K562 (cell line): Measurements from ENCODE around the gene CHTOP. TPM values are rescaled to one million over a fixed set of nuclear protein-coding genes. Genes with fewer than 3 reads are reported as not detected.
A peak's percentile ranks its signal among the peaks of the same experiment; 100 is the strongest.

Experiments used
- ADNP ChIP-seq: fragments of 200-800 bp; sonication (Bioruptor generic); IDR thresholded peaks from 2 replicates; pipeline ENCODE4 v1.6.1; 2016; ENCODE audit warnings: missing genetic modification characterization, missing compliant biosample characterization
- BRD4 ChIP-seq: fragments of 200-600 bp; sonication (generic); IDR thresholded peaks from 2 replicates; pipeline ENCODE4 v1.6.1; 2017; ENCODE audit warnings: inconsistent platforms
- CLOCK ChIP-seq: fragments of 250-450 bp; sonication (Bioruptor Pico); IDR thresholded peaks from 2 replicates; pipeline ENCODE4 v1.4.0; 2020; ENCODE audit warnings: mild to moderate bottlenecking, moderate library complexity, borderline replicate concordance
- CUX1 ChIP-seq: fragments of 200-800 bp; sonication (Bioruptor generic); IDR thresholded peaks from 2 replicates; pipeline ENCODE4 v1.6.1; 2016; ENCODE audit warnings: missing genetic modification characterization, missing compliant biosample characterization
- ETS1 ChIP-seq: conservative IDR thresholded peaks from 2 replicates; pipeline ENCODE4 v1.6.1; 2011; ENCODE audit warnings: low read depth, mild to moderate bottlenecking, low read length; ENCODE audit not compliant: control insufficient read depth
- KLF13 ChIP-seq: fragments of 450-650 bp; IDR thresholded peaks from 2 replicates; pipeline ENCODE4 v1.6.1; 2016; ENCODE audit warnings: missing genetic modification characterization, low read depth, mild to moderate bottlenecking, missing compliant biosample characterization, moderate library complexity, borderline replicate concordance
- MED1 ChIP-seq: sonication (generic); formaldehyde crosslinking; IDR thresholded peaks from 2 replicates; pipeline ENCODE4 v1.8.1; 2023; ENCODE audit warnings: missing genetic modification reagents, borderline replicate concordance
- MEF2D ChIP-seq: conservative IDR thresholded peaks from 2 replicates; pipeline ENCODE4 v1.6.1; 2016; ENCODE audit warnings: low read depth, missing genetic modification characterization, missing compliant biosample characterization
- PTRF ChIP-seq: fragments of 450-650 bp; IDR thresholded peaks from 2 replicates; pipeline ENCODE4 v1.6.1; 2016; ENCODE audit warnings: mild to moderate bottlenecking, missing genetic modification characterization, missing compliant biosample characterization
- RBM39 ChIP-seq: fragments of 200-400 bp; formaldehyde crosslinking; optimal IDR thresholded peaks from 2 replicates; pipeline ENCODE3; 2018; ENCODE audit warnings: low read depth, low read length
- RNF2 ChIP-seq: sonication (generic); IDR thresholded peaks from 2 replicates; pipeline ENCODE4 v1.6.1; 2016
- SPI1 ChIP-seq: IDR thresholded peaks from 2 replicates; pipeline ENCODE4 v1.6.1; 2011; ENCODE audit warnings: low read depth, low read length, control low read depth, borderline replicate concordance
- SRF ChIP-seq, 2 experiments: fragments of 250-450, 450-650 bp in 1 of 2; sonication (Bioruptor Pico) in 1 of 2; sonication (generic) in 1 of 2; formaldehyde crosslinking; IDR thresholded peaks; 2 replicates each; pipeline versions ENCODE4 v1.5.0 to v1.5.1; 2020 to 2022; ENCODE audit warnings: mild to moderate bottlenecking in 1 of 2, missing genetic modification reagents in 1 of 2
- U2AF1 ChIP-seq: fragments of 200-400 bp; formaldehyde crosslinking; optimal IDR thresholded peaks from 2 replicates; pipeline ENCODE3; 2017; ENCODE audit warnings: mild to moderate bottlenecking, low read depth, low read length, moderate library complexity
- ZNF184 ChIP-seq: sonication (generic); formaldehyde crosslinking; IDR thresholded peaks from 2 replicates; pipeline ENCODE4 v1.5.0; 2020; ENCODE audit warnings: missing genetic modification reagents
- ZNF717 ChIP-seq: fragments of 250-450 bp; sonication (Bioruptor Pico); IDR thresholded peaks from 2 replicates; pipeline ENCODE4 v1.5.0; 2021
- ZNF830 ChIP-seq: fragments of 250-450 bp; sonication (Bioruptor Pico); IDR thresholded peaks from 2 replicates; pipeline ENCODE4 v1.5.0; 2021; ENCODE audit warnings: mild to moderate bottlenecking
- polyA plus RNA-seq, 8 experiments: library from polyadenylated mRNA; depleted of rRNA in 4 of 8; stranded (reverse) in 5 of 8; unstranded in 3 of 8; fragments of >200 nt; fragmentation: Nextera tagmentation in 2 of 8; fragmentation: Illumina TruSeq in 1 of 8; extraction: Ambion mirVana in 2 of 8; extraction: Trizol in 1 of 8; gene quantifications; 2 replicates each; pipeline versions ENCODE4 v1.2.1 to v1.2.3, GENCODE V29; 2011 to 2014; ENCODE audit warnings: inconsistent platforms in 1 of 8, missing spikeins in 1 of 8
- total RNA-seq, 7 experiments: library from RNA; depleted of rRNA in 6 of 7; stranded (reverse); fragments of >200 nt in 6 of 7; fragmentation: Illumina TruSeq in 2 of 7; extraction: Trizol in 2 of 7; gene quantifications; 2 replicates each; pipeline versions ENCODE4 v1.2.1 to v1.2.3, GENCODE V29; 2011 to 2021; ENCODE audit warnings: low replicate concordance in 1 of 7
- TF ChIP-seq, protein P1 (sequence below): sonication (generic); formaldehyde crosslinking; IDR thresholded peaks from 2 replicates; pipeline ENCODE4 v1.8.0; 2022; ENCODE audit warnings: mild to moderate bottlenecking, low read depth, missing genetic modification reagents

Gene CHTOP
- total and polyA plus RNA-seq, 9 of the 15 experiments (the other 6 are each of a cell fraction or from before 2014, with no cell fraction given), result 10.2 to 91.8 (median 60.8) TPM

DNA sequence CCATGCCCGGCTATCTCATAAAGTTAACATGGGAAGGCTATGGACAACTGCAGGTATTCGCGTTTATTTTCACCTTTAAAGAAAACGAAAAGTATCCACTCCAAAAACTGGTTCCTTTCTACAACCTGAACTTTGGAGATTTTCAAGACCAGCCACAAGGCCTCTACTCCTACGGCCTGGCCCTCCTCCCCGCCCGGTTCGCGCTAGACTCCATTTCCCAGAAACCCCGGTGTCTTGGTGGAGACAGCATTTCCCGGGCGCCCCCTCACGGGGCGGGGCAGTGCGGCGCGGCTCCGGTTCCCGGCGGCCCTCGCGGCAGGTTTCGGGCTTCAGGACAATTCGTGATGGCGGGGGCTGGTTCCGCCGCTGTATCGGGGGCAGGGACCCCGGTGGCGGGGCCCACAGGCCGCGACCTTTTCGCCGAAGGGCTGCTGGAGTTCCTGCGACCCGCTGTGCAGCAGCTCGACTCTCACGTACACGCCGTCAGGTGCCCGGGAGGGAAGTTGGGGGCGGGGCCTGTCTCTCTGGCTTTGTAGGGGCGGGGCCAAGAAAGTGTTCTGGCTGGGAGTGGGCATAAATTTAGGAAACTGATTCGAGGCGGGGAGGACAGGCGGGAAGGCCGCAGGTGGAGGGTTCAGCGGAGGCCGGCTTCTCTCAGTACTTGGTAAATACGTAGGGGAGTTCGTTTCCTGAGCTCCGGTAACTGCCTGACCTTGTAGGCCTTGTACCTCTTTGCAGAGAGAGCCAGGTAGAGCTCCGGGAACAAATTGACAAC lies 24.7 kb downstream of the CHTOP start, which contains the start of gene SNAPIN (continued):
- TF ChIP-seq U2AF1 (no peak), SRF (CRISPR knock-in tag; IDR thresholded peaks at IDR 0.05) (peak in 1 of 2 experiments; percentile 74; a peak in 1 of 4 replicates), PTRF (no peak), RBM39 (no peak), ZNF184 (CRISPR knock-in tag) (no peak), ETS1 (peak; percentile 87), CUX1 (CRISPR knock-in tag) (no peak), ZNF830 (CRISPR knock-in tag) (no peak), MEF2D (tag) (no peak), BRD4 (no peak), RNF2 (no peak), ZNF717 (CRISPR knock-in tag) (no peak), CLOCK (CRISPR knock-in tag) (no peak), KLF13 (0 out of 2 replicates have a peak, but pooled peaks have one; percentile 35), SPI1 (0 out of 2 replicates have a peak, but pooled peaks have one; percentile 8), MED1 (CRISPR knock-in tag) (no peak), ADNP (tag) (no peak)
- TF ChIP-seq, protein P1, sequence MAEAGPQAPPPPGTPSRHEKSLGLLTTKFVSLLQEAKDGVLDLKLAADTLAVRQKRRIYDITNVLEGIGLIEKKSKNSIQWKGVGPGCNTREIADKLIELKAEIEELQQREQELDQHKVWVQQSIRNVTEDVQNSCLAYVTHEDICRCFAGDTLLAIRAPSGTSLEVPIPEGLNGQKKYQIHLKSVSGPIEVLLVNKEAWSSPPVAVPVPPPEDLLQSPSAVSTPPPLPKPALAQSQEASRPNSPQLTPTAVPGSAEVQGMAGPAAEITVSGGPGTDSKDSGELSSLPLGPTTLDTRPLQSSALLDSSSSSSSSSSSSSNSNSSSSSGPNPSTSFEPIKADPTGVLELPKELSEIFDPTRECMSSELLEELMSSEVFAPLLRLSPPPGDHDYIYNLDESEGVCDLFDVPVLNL (CRISPR knock-in tag), result no peak
